Spleen (tissue), 3 donors: ENCODE measurements around the gene FMNL1.

Experiments used
- POLR2A ChIP-seq, 3 donors: fragments of 450-650 bp; IDR thresholded peaks; one replicate each; pipeline ENCODE4 v1.5.1; 2017; ENCODE audit warnings: antibody characterized with exemption in 3 of 3, mild to moderate bottlenecking in 1 of 3
- POLR2AphosphoS5 ChIP-seq, 3 donors: sonication (generic); formaldehyde crosslinking; IDR thresholded peaks; one replicate each; pipeline ENCODE4 v1.5.1; 2017; ENCODE audit warnings: antibody characterized with exemption in 3 of 3

- TF ChIP-seq POLR2A (IDR thresholded peaks at IDR 0.05) (no peak), POLR2AphosphoS5 (IDR thresholded peaks at IDR 0.05) (peak in 1 of 3 donors; percentile 34)
These were observed 11.8 kb downstream of the FMNL1 start for GRCh38 chr17:45233423-45233924.
